CD4-positive, alpha-beta T cell treated with Interleukin-17A for 1 hour (primary cell): ENCODE data around the gene GDPGP1.

Experiments
- DNase-seq: peaks from one replicate; pipeline ENCODE4 v3.0.0-alpha.2; 2020

Gene GDPGP1

GRCh38 chr15:90205050-90205848 is 28.8 kb upstream of the GDPGP1 start:
- no peak for DNase-seq

- no peak for DNase-seq
These were observed 28.1 kb upstream of the GDPGP1 start for GRCh38 chr15:90205886-90206285.

GRCh38 chr15:90207252-90207651 is 26.8 kb upstream of the GDPGP1 start:
- DNase-seq, result no peak

- DNase-seq, result no peak
These were observed 25.7 kb upstream of the GDPGP1 start for GRCh38 chr15:90208356-90208755.

- no peak for DNase-seq
These were observed 24.4 kb upstream of the GDPGP1 start for GRCh38 chr15:90209591-90209990.

- DNase-seq, result no peak
These were observed 23.4 kb upstream of the GDPGP1 start for GRCh38 chr15:90210593-90210992.

- no peak for DNase-seq
These were observed 23.0 kb upstream of the GDPGP1 start for GRCh38 chr15:90211009-90211408.

- no peak for DNase-seq
These were observed 22.4 kb upstream of the GDPGP1 start for GRCh38 chr15:90211440-90212143.

GRCh38 chr15:90212221-90213098 is 21.5 kb upstream of the GDPGP1 start:
- DNase-seq, result no peak

GRCh38 chr15:90213122-90213817 is 20.7 kb upstream of the GDPGP1 start:
- no peak for DNase-seq

GRCh38 chr15:90213818-90214204 is 20.2 kb upstream of the GDPGP1 start:
- DNase-seq, result no peak

GRCh38 chr15:90214553-90215196 is 19.3 kb upstream of the GDPGP1 start:
- DNase-seq, result no peak

- DNase-seq, result no peak
These were observed 16.2 kb upstream of the GDPGP1 start for GRCh38 chr15:90217671-90218394.

GRCh38 chr15:90219421-90220141 is 14.4 kb upstream of the GDPGP1 start:
- DNase-seq, result peak; percentile 57

- DNase-seq, result peak; percentile 30
These were observed 12.6 kb upstream of the GDPGP1 start for GRCh38 chr15:90221246-90221900.

- no peak for DNase-seq
These were observed 11.5 kb upstream of the GDPGP1 start for GRCh38 chr15:90222547-90222946.

- no peak for DNase-seq
These were observed 10.4 kb upstream of the GDPGP1 start for GRCh38 chr15:90223441-90224165.

- no peak for DNase-seq
These were observed 9.0 kb upstream of the GDPGP1 start for GRCh38 chr15:90225047-90225446.

GRCh38 chr15:90225504-90226234 is 8.3 kb upstream of the GDPGP1 start:
- no peak for DNase-seq
